Heart left ventricle (tissue), 16 donors: Measurements from ENCODE around the gene LRP1B. TPM values are rescaled to one million over a fixed set of nuclear protein-coding genes. Genes with fewer than 3 reads are reported as not detected.

Experiments used
- ATAC-seq, 4 donors: fragments of 200-7000 bp; cut with Tn5 transposase; one replicate each; pipeline ENCODE4 v1.9.1; 2020 to 2022; ENCODE audit warnings: moderate library complexity in 4 of 4, mild to moderate bottlenecking in 3 of 4, moderate number of reproducible peaks in 1 of 4
- DNase-seq, 5 donors: peaks; one replicate each; pipeline ENCODE4 v3.0.0-alpha.2; 2020
- H3K27ac ChIP-seq, 12 donors: fragments of 200-600 bp; sonication (generic) in 4 of 12; one replicate each; pipeline versions ENCODE4 v1.5.0 to v1.8.0; 2016 to 2022; ENCODE audit warnings: mild to moderate bottlenecking in 2 of 12
- H3K27me3 ChIP-seq, 9 donors: fragments of 200-600 bp; sonication (generic) in 2 of 9; one replicate each; pipeline versions ENCODE4 v1.5.1 to v1.8.0; 2016 to 2022; ENCODE audit warnings: mild to moderate bottlenecking in 3 of 9
- H3K36me3 ChIP-seq, 9 donors: fragments of 200-600 bp; sonication (generic) in 2 of 9; one replicate each; pipeline versions ENCODE4 v1.5.0 to v1.8.0; 2018 to 2022; ENCODE audit warnings: mild to moderate bottlenecking in 2 of 9
- H3K4me1 ChIP-seq, 12 donors: fragments of 200-600 bp; sonication (generic) in 4 of 12; one replicate each; pipeline versions ENCODE4 v1.5.0 to v1.8.0; 2016 to 2022; ENCODE audit warnings: mild to moderate bottlenecking in 3 of 12
- H3K4me3 ChIP-seq, 12 donors: fragments of 200-600 bp; sonication (generic) in 4 of 12; one replicate each; pipeline versions ENCODE4 v1.5.0 to v1.8.0; 2017 to 2022; ENCODE audit warnings: mild to moderate bottlenecking in 9 of 12, moderate library complexity in 4 of 12
- H3K9me3 ChIP-seq, 12 donors: fragments of 200-600 bp; sonication (generic) in 4 of 12; one replicate each; pipeline versions ENCODE4 v1.5.0 to v1.8.0; 2016 to 2022; ENCODE audit warnings: mild to moderate bottlenecking in 1 of 12
- POLR2A ChIP-seq, 2 donors: fragments of 450-650 bp; IDR thresholded peaks; one replicate each; pipeline ENCODE4 v1.6.1; 2017; ENCODE audit warnings: antibody characterized with exemption in 2 of 2, mild to moderate bottlenecking in 2 of 2, moderate library complexity in 2 of 2
- WGBS, 4 donors: extraction: QIAGEN DNeasy Blood & Tissue Kit in 2 of 4; methylation state at CpG; one replicate each; pipeline versions ENCODE4 v1.1.5 to v1.1.7; 2013 to 2018; 5-methylcytosine and 5-hydroxymethylcytosine counted together
- intact Hi-C, 10 donors: fragments of 100-400 bp; cut with DNase I; formaldehyde crosslinking; loops; one replicate each; pipeline versions ENCODE4 v1.11.1 to v1.14.2; 2022
- polyA plus RNA-seq, 2 donors: library from polyadenylated mRNA; stranded (reverse); fragments of 200-250 nt; gene quantifications; one replicate each; pipeline ENCODE4 v1.2.3, GENCODE V29; 2013
- total RNA-seq, 9 donors: library from RNA; depleted of rRNA in 2 of 9; stranded (reverse); fragments of >200 nt in 2 of 9; fragmentation: NEBNext Ultra II Directional in 3 of 9; extraction: Animal tissue kit (Norgen Biotek cat#: 25700) in 3 of 9; gene quantifications; one replicate each; pipeline versions ENCODE4 v1.1.0 to v1.2.4, GENCODE V29; 2016 to 2023
- TF ChIP-seq, protein P1 (sequence below), 12 donors: fragments of 200-600 bp; sonication (generic) in 4 of 12; IDR thresholded peaks; one replicate each; pipeline versions ENCODE4 v1.5.0 to v1.8.0; 2018 to 2022; ENCODE audit warnings: antibody characterized with exemption in 12 of 12, mild to moderate bottlenecking in 5 of 12
- donor health status: ischemic (EF 13 %, LVEDD 7.1; RV severe dilation, severe dysfunction).
- donor health status: healthy with polysubstance abuse.
- donor health status: DM: no; HTN: yes; CAD: no.
- donor health status: DM: no; HTN: no; CAD: no.
- donor health status: ischemic (EF 25% LVEDD 6.9; RV normal size, moderate dysfunction).
- donor health status: ischemic (EF 25% LVEDD 5.7; RV mildly dilated, moderate dysfunction).
- donor health status: healthy.
- donor health status: DM: yes; HTN: yes; CAD: no.
- donor health status: ischemic (EF 35%, LVEDD 5.7; RV mildly dilated, moderate dysfunction).
- donor health status: nonischemic (EF 11% LVEDD 7.7; RV severe dilation, severe dysfunction).
- donor health status: DM: yes; HTN: yes; CAD: no.
- donor health status: PGD.
- donor health status: ischemic (EF 29% LVEDD 5.4; RV normal size, mild dysfunction).
- donor health status: nonischemic (EF 23%, LVEDD 6.1; RV moderate dilation, normal function).

LRP1B gene
- total and polyA plus RNA-seq, 11 donors = 0.01 to 0.19 (median 0.11) TPM; not detected in 2

DNA sequence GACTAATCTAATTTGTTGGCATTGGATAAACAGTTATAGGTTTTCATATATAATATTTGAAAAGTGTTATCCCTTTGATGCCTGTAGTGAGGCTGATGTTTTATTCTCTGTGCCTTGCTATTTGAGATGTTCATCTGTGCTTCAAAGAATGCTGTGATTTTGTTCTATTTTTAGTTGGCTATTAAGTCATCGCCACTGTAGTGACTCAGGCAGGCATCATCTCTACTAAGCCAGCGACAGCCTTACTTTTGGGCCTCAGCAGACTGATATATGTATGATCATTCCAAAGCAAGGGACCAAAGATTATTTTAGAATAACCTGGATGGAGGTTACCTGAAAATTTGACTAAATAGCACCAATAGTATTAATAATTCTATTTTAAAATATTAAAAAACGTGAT, 1676.1 kb downstream of the LRP1B start:
- 46 to 52% (median 48%) methylated on average over 3 of the region's 3 CpGs for WGBS, 4 donors
- Histone ChIP-seq H3K27ac (no peak overlapping the region), H3K4me3 (no peak overlapping the region), H3K27me3 (no peaks in the 10 kb centered on the region), H3K9me3 (no peaks in the 10 kb centered on the region), H3K4me1 (no peaks in the 10 kb centered on the region), H3K36me3 (no peaks in the 10 kb centered on the region)
- no peak for TF ChIP-seq POLR2A (IDR thresholded peaks at IDR 0.05)
- TF ChIP-seq, protein P1, sequence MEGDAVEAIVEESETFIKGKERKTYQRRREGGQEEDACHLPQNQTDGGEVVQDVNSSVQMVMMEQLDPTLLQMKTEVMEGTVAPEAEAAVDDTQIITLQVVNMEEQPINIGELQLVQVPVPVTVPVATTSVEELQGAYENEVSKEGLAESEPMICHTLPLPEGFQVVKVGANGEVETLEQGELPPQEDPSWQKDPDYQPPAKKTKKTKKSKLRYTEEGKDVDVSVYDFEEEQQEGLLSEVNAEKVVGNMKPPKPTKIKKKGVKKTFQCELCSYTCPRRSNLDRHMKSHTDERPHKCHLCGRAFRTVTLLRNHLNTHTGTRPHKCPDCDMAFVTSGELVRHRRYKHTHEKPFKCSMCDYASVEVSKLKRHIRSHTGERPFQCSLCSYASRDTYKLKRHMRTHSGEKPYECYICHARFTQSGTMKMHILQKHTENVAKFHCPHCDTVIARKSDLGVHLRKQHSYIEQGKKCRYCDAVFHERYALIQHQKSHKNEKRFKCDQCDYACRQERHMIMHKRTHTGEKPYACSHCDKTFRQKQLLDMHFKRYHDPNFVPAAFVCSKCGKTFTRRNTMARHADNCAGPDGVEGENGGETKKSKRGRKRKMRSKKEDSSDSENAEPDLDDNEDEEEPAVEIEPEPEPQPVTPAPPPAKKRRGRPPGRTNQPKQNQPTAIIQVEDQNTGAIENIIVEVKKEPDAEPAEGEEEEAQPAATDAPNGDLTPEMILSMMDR (IDR thresholded peaks at IDR 0.05) = no peak
- DNase-seq (no peak), ATAC-seq (peak in 1 of 4 donors; percentile 60)
- intact Hi-C loops = no loop called here

DNA sequence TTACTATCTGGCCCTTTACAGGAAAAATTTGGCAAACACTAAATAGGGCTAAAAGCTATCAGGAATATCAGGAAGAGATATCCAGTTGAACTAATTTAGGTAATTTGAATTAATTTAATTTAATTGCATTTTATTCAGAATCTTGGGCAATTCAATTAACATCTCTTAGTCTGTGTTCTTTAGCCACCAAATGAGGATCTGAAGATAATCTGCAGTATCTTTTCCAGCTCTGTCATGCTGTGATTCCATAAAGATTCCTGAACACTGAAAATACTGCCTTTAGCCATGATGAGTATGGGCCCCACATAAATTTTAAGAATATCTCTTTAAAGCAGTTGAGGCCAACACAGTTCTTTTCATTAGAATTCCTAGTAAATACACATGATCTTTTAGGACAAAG, 1679.5 kb downstream of the LRP1B start:
- Histone ChIP-seq H3K36me3 (no peaks in the 10 kb centered on the region), H3K4me3 (no peak overlapping the region), H3K4me1 (no peaks in the 10 kb centered on the region), H3K9me3 (no peaks in the 10 kb centered on the region), H3K27me3 (no peaks in the 10 kb centered on the region), H3K27ac (no peak overlapping the region)
- ATAC-seq = no peak
- TF ChIP-seq, protein P1 (IDR thresholded peaks at IDR 0.05) = no peak
- no peak for TF ChIP-seq POLR2A (IDR thresholded peaks at IDR 0.05)
- intact Hi-C loops = no loop called here
- no peak for DNase-seq

DNA sequence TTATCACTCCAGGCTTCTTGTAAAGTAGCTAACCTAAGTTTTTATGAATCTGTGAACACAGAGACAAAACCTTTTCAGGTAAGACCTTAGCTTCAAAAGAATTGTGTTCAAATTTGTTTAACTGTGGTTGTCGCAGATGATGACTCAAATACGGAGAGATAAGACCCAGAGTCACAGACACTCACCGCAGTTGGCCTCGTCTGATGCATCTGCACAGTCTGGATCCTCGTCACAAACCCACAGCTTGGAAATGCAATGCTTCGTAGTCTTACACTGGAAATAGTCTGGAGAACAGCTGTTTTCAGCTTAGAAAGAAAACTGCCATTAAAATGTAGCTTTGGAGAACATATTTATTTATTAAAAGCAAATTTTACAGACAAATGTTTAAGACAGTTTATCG, 1688.5 kb downstream of the LRP1B start:
- ATAC-seq = no peak
- intact Hi-C loops = no loop called here
- WGBS, 4 donors = 38 to 54% (median 48%) methylated on average over 7 of the region's 7 CpGs

DNA sequence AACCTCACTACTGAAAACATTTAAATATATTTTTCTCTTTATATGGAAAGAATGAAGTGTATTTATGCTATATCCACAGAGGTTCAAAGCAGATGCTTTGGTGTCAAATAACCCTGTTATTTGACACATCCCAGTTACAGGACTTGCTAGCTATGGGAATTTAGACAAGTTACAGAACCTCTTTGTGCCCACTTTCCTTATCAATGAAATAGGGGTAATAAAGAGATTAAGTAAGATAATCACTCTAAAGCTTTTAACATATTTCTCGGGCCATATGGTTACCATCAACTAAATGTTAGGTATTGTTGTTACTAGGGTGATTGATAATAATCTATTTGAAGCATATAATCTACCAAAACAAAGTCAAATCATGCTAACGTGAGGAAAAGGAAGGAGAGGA, 1690.0 kb downstream of the LRP1B start:
- TF ChIP-seq POLR2A (IDR thresholded peaks at IDR 0.05) = no peak
- TF ChIP-seq, protein P1 (IDR thresholded peaks at IDR 0.05) = no peak
- Histone ChIP-seq H3K27me3 (peaks cover 0 to 2% (median 0%) of the 10 kb centered on the region in 9 donors), H3K4me3 (no peak overlapping the region), H3K9me3 (no peaks in the 10 kb centered on the region), H3K27ac (no peak overlapping the region), H3K36me3 (no peaks in the 10 kb centered on the region), H3K4me1 (no peaks in the 10 kb centered on the region)
- no peak for DNase-seq
- 15 to 31% (median 28%) methylated on average over 2 of the region's 2 CpGs for WGBS, 4 donors
- ATAC-seq = no peak
- intact Hi-C loops = no loop called here

More for the DNA sequence above, 1688.5 kb downstream of the LRP1B start:
- Histone ChIP-seq H3K36me3 (no peaks in the 10 kb centered on the region), H3K27me3 (no peaks in the 10 kb centered on the region), H3K27ac (no peak overlapping the region), H3K9me3 (no peaks in the 10 kb centered on the region), H3K4me1 (no peaks in the 10 kb centered on the region), H3K4me3 (no peak overlapping the region)
- DNase-seq = no peak
- TF ChIP-seq POLR2A (IDR thresholded peaks at IDR 0.05) = no peak
- TF ChIP-seq, protein P1 (IDR thresholded peaks at IDR 0.05) = no peak
